Stimulated activated CD8-positive, alpha-beta memory T cell treated with anti-CD3 and anti-CD28 coated beads, Interleukin-15, amount 100 ng/mL, for 48 hours (primary cell): Measurements from ENCODE around the gene CRY1.
"Not testable (repeated sequence)": the region's sequence is repeated elsewhere in the genome, so short reads cannot be mapped to it uniquely, and the experiment has no call there.

Source experiments
- DNase-seq, 2 donors: peaks; one replicate each; pipeline ENCODE4 v3.0.0-alpha.2; 2020; ENCODE audit warnings: low read depth in 2 of 2

CRY1 gene

GRCh38 chr12:107064687-107065086 lies 28.7 kb downstream of the CRY1 start:
- DNase-seq, result no peak

GRCh38 chr12:107064243-107064642 lies 29.1 kb downstream of the CRY1 start:
- DNase-seq, result no peak

- no peak for DNase-seq
These were observed 35.2 kb downstream of the CRY1 start for GRCh38 chr12:107058190-107058589.

- DNase-seq, result no peak
These were observed 36.1 kb downstream of the CRY1 start for GRCh38 chr12:107057071-107057834.

GRCh38 chr12:107053709-107054108 lies 39.6 kb downstream of the CRY1 start:
- DNase-seq, result no peak

GRCh38 chr12:107045186-107045585 lies 48.2 kb downstream of the CRY1 start:
- no peak for DNase-seq

GRCh38 chr12:107042801-107043200 lies 50.5 kb downstream of the CRY1 start:
- DNase-seq, result no peak

- DNase-seq, result no peak
These were observed 57.6 kb downstream of the CRY1 start for GRCh38 chr12:107035733-107036132.

GRCh38 chr12:107033758-107034739 lies 59.3 kb downstream of the CRY1 start:
- DNase-seq, result no peak

- no peak for DNase-seq
These were observed 61.1 kb downstream of the CRY1 start for GRCh38 chr12:107032266-107032665.

- DNase-seq, result no peak
These were observed 62.3 kb downstream of the CRY1 start for GRCh38 chr12:107031061-107031460.

- no peak for DNase-seq
These were observed 64.3 kb downstream of the CRY1 start for GRCh38 chr12:107029081-107029480.

GRCh38 chr12:107027636-107028053 lies 65.7 kb downstream of the CRY1 start:
- DNase-seq, result no peak

- DNase-seq, result no peak
These were observed 66.3 kb downstream of the CRY1 start for GRCh38 chr12:107026806-107027635.

- DNase-seq, result not testable (repeated sequence)
These were observed 67.0 kb downstream of the CRY1 start for GRCh38 chr12:107026356-107026755.

- DNase-seq, result no peak
These were observed 67.7 kb downstream of the CRY1 start for GRCh38 chr12:107025671-107026070.

- DNase-seq, result no peak
These were observed 73.8 kb downstream of the CRY1 start for GRCh38 chr12:107019546-107019945.

GRCh38 chr12:107017042-107017441 lies 76.3 kb downstream of the CRY1 start:
- no peak for DNase-seq

- DNase-seq, result no peak
These were observed 79.3 kb downstream of the CRY1 start for GRCh38 chr12:107014055-107014454.

- no peak for DNase-seq
These were observed 80.5 kb downstream of the CRY1 start for GRCh38 chr12:107012736-107013425.

- no peak for DNase-seq
These were observed 81.8 kb downstream of the CRY1 start for GRCh38 chr12:107011519-107011918.
